ENCODE data around the gene AMOT. TPM values are rescaled to one million over a fixed set of nuclear protein-coding genes. Genes with fewer than 3 reads are reported as not detected.

Gene AMOT
- total and polyA plus RNA-seq, 11 donors: 0.61 to 10.5 (median 6.0) TPM

GRCh38 chrX:112827292-112827903 is 13.2 kb downstream of the AMOT start:
- Histone ChIP-seq H3K36me3 (peaks cover 0 to 4% (median 0%) of the 10 kb centered on the region in 9 donors), H3K4me1 (no peaks in the 10 kb centered on the region), H3K4me3 (no peak overlapping the region), H3K9me3 (no peaks in the 10 kb centered on the region), H3K27ac (no peak overlapping the region), H3K27me3 (peaks cover 0 to 13% (median 0%) of the 10 kb centered on the region in 9 donors)
- DNase-seq (no peak), ATAC-seq (no peak)
- TF ChIP-seq POLR2A (IDR thresholded peaks at IDR 0.05): no peak
- TF ChIP-seq CTCF (IDR thresholded peaks at IDR 0.05): no peak
- WGBS, 4 donors: 86 to 100% (median 93%) methylated on average over 1 of the region's 1 CpG
- intact Hi-C loops (cut with DNase I): no loop called here

GRCh38 chrX:112826023-112826422 is 14.6 kb downstream of the AMOT start:
- intact Hi-C loops (cut with DNase I): no loop called here
- peaks cover 0 to 23% (median 0%) of the 10 kb centered on the region in 9 donors for H3K27me3 ChIP-seq
- no peak for DNase-seq
- H3K9me3 ChIP-seq: no peaks in the 10 kb centered on the region
- no peaks in the 10 kb centered on the region for H3K4me1 ChIP-seq
- TF ChIP-seq POLR2A (IDR thresholded peaks at IDR 0.05) (no peak), CTCF (IDR thresholded peaks at IDR 0.05) (no peak)
- no peak overlapping the region for H3K4me3 ChIP-seq
- peaks cover 0 to 4% (median 0%) of the 10 kb centered on the region in 9 donors for H3K36me3 ChIP-seq
- no peak overlapping the region for H3K27ac ChIP-seq
- ATAC-seq: no peak

DNA sequence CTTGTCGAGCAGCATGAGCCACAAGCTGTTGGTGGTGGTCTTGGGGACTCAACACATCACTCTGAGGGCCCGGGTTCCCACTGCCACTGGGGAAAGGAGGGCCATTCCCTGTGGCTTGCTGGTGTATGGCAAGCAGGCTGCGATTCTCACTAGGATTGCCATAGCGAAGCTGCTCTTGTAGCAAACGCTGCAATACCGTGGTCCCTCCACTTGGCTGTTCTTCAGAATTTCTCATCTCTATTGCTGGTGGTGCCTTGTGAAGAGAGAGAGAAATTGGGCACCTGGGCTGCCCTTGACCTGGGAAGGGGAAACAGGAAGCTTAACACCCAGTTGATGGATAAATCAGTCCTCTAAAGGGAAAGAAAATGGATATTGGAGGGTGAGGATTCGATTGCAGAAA is 17.7 kb downstream of the AMOT start:
- 59 to 93% (median 76%) methylated on average over 7 of the region's 7 CpGs for WGBS, 4 donors
- intact Hi-C loops (cut with DNase I): no loop called here
- DNase-seq (no peak), ATAC-seq (no peak)
- Histone ChIP-seq H3K36me3 (no peaks in the 10 kb centered on the region), H3K27me3 (peaks cover 0 to 20% (median 0%) of the 10 kb centered on the region in 9 donors), H3K27ac (no peak overlapping the region), H3K4me3 (no peak overlapping the region), H3K4me1 (peaks cover 0 to 9% (median 0%) of the 10 kb centered on the region in 12 donors), H3K9me3 (no peaks in the 10 kb centered on the region)
- TF ChIP-seq CTCF (IDR thresholded peaks at IDR 0.05) (no peak), POLR2A (IDR thresholded peaks at IDR 0.05) (no peak)

GRCh38 chrX:112820364-112821268 is 20.0 kb downstream of the AMOT start:
- Histone ChIP-seq H3K27me3 (peaks cover 0 to 28% (median 0%) of the 10 kb centered on the region in 9 donors), H3K4me1 (peaks cover 0 to 9% (median 0%) of the 10 kb centered on the region in 12 donors), H3K36me3 (no peaks in the 10 kb centered on the region), H3K27ac (no peak overlapping the region), H3K4me3 (no peak overlapping the region), H3K9me3 (no peaks in the 10 kb centered on the region)
- ATAC-seq (no peak), DNase-seq (no peak)
- WGBS, 4 donors: 64 to 76% (median 69%) methylated on average over 3 of the region's 3 CpGs
- TF ChIP-seq CTCF (IDR thresholded peaks at IDR 0.05) (no peak), POLR2A (IDR thresholded peaks at IDR 0.05) (no peak)
- intact Hi-C loops (cut with DNase I): no loop called here
